ENCODE measurements around the gene HK1.

DNA sequence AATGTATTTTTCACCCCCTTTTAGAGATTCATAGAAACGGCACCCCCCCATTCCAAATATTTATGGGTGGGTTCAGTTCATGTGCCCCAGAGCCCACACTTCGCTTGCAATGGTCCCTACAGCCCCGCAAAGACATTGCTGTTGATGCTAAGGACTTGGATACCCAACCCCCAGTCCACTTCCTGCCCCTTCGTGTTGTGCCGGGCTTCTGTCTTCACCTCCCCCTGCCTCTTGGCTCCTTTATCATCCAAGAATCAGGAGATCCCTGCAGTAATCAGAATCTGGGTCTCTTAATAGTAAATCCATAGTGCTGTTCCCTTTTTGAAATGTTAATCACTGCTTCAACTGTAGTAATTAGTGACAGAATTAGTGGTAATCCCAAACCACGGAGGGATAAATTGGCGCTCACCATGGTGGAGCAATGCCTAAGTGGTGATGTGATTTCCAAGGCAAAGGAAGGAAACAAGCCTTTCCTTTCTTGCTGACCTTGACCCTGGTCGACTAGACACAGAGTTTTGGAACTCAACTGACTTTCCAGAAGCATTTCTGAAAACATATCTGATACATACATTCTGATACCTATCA is 67.7 kb downstream of the HK1 start:
- no peak for TF ChIP-seq CTCF (IDR thresholded peaks at IDR 0.05; ENCODE audit: low read depth, low read length)
- TF ChIP-seq EZH2phosphoT487 (IDR thresholded peaks at IDR 0.05; ENCODE audit: low read depth): no peak
